ENCODE data around the gene ABLIM3. TPM values are rescaled to one million over a fixed set of nuclear protein-coding genes. Genes with fewer than 3 reads are reported as not detected.

The ABLIM3 gene
- total and polyA plus RNA-seq, 4 experiments from 2014 or later = not detected

DNA sequence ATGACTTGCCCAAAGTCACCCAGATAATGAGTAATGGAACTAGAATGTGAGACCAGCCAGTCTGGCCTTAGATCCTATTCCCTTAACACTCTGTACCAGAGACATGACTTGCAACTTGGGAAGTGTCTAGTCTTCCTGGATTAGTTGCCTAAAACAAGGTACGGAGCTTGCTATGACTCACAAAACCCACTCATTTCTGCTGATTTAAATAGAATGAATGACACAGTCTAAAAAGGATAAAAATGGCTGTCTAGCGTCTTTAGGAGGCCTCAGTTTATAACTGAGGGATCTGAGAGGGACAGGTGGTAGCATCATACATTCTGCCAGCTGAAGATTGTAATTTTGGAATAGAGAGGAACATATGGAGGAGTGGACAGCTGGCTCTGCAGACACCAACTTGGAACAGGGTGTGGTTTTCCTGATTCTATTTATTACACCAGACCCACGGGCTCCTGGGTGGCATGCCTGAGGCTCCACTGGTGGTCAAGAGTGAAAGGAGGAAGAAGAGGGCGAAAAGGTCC, 62.7 kb downstream of the ABLIM3 start:
- intact Hi-C loops (cut with micrococcal nuclease) = no loop called here
- Histone ChIP-seq H3K9me3 (ENCODE audit: control insufficient read depth in 1 of 2, low read length in 2 of 2) (no peaks in the 10 kb centered on the region), H3K4me3 (ENCODE audit: low read length in 2 of 2) (no peak overlapping the region), H3K4me1 (ENCODE audit: insufficient read depth, low read length) (no peaks in the 10 kb centered on the region), H3K27ac (ENCODE audit: low read depth, low read length) (no peak overlapping the region), H3K27me3 (ENCODE audit: insufficient read depth, low read length) (no peaks in the 10 kb centered on the region), H3K36me3 (ENCODE audit: insufficient read depth, low read length) (no peaks in the 10 kb centered on the region)
- CTCF ChIA-PET (ENCODE audit: partially characterized antibody) = interaction anchor here (1.8 kb wide), 1 partner anchor 36 kb away, joined by 4 read pairs; no protein-coding TSS in a partner anchor
- POLR2A ChIA-PET (ENCODE audit: partially characterized antibody) = no interaction called here
- Mint-ChIP-seq H3K36me3 (no peaks in the 10 kb centered on the region), H3K27ac (no peak overlapping the region), H3K4me3 (no peak overlapping the region), H3K9me3 (no peaks in the 10 kb centered on the region), H3K27me3 (no peaks in the 10 kb centered on the region), H3K4me1 (no peaks in the 10 kb centered on the region)
- DNase-seq = no peak

DNA sequence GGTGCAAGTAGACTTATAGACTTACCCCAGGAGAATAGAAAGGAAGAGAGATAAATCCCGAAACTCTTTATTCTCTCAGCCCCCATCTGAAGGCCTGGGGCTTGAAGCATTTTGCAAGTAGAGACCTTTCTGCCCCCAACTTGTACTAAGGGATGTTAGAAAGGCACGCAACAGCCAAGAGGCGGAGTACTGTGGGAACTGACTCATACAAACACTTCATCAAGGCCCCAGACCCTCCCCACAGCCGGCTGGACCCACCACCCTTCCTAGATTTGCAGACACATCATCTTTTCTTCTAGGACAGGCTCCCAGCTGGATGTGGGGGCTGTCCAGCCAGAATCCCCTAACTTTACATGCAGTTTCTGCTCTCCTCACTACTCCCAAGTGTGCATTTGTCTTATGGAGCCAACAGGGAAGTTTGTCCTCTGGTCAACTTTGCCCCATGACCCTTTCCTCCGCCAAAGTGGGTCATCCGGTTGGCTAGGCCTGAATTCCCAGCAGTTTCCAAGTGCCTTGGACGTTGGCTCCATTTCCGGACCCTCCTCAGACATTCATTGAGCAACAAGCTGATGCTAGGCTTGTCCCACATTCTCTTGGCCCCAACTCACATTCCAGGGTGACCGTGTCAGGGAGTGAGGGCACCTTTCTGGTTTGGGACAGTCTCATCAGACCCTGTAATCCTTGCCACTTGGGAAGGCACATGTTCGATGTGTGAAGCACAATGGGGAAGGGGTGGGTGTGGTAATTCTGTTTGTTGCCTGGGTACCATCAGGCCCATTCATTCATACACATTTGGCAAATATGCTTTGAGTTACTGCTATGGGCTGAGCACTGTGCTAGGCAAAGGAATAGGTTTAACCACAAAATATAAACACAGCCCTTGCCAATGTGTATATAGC, 64.6 kb downstream of the ABLIM3 start:
- Histone ChIP-seq H3K9me3 (ENCODE audit: control insufficient read depth in 1 of 2, low read length in 2 of 2) (no peaks in the 10 kb centered on the region), H3K4me3 (ENCODE audit: low read length in 2 of 2) (no peak overlapping the region), H3K4me1 (ENCODE audit: insufficient read depth, low read length) (no peaks in the 10 kb centered on the region), H3K27me3 (ENCODE audit: insufficient read depth, low read length) (no peaks in the 10 kb centered on the region), H3K27ac (ENCODE audit: low read depth, low read length) (no peak overlapping the region), H3K36me3 (ENCODE audit: insufficient read depth, low read length) (no peaks in the 10 kb centered on the region)
- POLR2A ChIA-PET (ENCODE audit: partially characterized antibody) = no interaction called here
- H3K27me3 Mint-ChIP-seq = no peaks in the 10 kb centered on the region
- H3K4me1 Mint-ChIP-seq = no peaks in the 10 kb centered on the region
- no peaks in the 10 kb centered on the region for H3K9me3 Mint-ChIP-seq
- no peaks in the 10 kb centered on the region for H3K36me3 Mint-ChIP-seq
- DNase-seq = no peak
- H3K4me3 Mint-ChIP-seq = no peak overlapping the region
- no peak overlapping the region for H3K27ac Mint-ChIP-seq
- intact Hi-C loops (cut with micrococcal nuclease) = no loop called here
- CTCF ChIA-PET (ENCODE audit: partially characterized antibody) = interaction anchor here (1.0 kb wide), 1 partner anchor 8 kb away, joined by 3 read pairs; no protein-coding TSS in a partner anchor

DNA sequence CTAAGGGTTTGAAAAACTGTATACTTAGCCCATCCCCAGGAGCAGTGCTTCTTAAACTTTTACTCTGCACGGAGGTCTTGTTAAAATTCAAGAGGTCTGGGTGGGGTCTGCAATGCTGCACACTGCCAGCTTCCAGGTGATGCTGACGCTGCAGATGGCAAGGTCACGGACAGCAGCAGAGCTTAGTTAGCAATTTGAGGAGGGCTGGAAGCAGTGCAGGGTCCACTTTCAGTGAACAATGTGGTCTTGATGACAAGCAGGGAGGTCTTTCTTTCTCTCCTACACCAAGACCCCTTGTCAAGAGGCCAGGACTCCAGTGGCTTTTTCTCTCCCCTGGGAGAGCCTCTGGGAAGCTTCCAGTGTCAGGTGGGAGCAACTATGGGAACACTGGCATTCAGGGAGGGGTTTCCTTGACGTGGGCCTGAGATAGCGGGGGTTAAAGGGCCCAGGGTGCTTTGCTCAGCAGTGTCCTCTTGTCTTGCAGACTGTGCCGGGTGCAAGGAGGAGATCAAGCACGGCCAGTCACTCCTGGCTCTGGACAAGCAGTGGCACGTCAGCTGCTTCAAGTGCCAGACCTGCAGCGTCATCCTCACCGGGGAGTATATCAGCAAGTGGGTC, 65.3 kb downstream of the ABLIM3 start:
- Mint-ChIP-seq H3K27me3 (no peaks in the 10 kb centered on the region), H3K4me3 (no peak overlapping the region), H3K9me3 (peaks cover 0 to 2% (median 0%) of the 10 kb centered on the region in 8 donors), H3K4me1 (peaks cover 0 to 5% (median 5%) of the 10 kb centered on the region in 4 donors), H3K27ac (no peak overlapping the region), H3K36me3 (no peaks in the 10 kb centered on the region)
- POLR2A ChIA-PET (ENCODE audit: partially characterized antibody) = no interaction called here
- H3K4me1 ChIP-seq (ENCODE audit: insufficient read depth, low read length) = no peaks in the 10 kb centered on the region
- H3K4me3 ChIP-seq (ENCODE audit: low read length in 2 of 2) = no peak overlapping the region
- no peaks in the 10 kb centered on the region for H3K9me3 ChIP-seq (ENCODE audit: control insufficient read depth in 1 of 2, low read length in 2 of 2)
- intact Hi-C loops (cut with micrococcal nuclease) = no loop called here
- CTCF ChIA-PET (ENCODE audit: partially characterized antibody) = no interaction called here
- no peaks in the 10 kb centered on the region for H3K27me3 ChIP-seq (ENCODE audit: insufficient read depth, low read length)
- H3K36me3 ChIP-seq (ENCODE audit: insufficient read depth, low read length) = no peaks in the 10 kb centered on the region
- DNase-seq = no peak
- H3K27ac ChIP-seq (ENCODE audit: low read depth, low read length) = no peak overlapping the region

DNA sequence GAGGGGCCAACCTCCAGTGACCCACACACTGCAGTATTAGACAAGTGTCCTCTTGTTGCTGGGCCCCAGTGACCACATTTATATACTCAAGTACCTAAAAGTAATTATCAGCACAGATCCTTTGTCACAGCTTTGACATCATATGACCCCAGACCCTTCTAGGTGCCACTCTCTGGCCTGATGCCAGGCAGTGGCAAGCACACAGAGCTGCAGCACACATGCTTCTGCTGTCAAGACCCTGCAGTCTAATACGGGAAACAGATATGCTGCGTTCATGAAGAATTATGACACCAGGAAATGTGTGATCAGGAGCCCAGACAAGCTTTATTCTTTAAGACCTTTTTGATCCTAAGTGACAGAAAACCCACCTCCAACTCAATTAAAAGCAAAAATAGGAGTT, 66.5 kb downstream of the ABLIM3 start:
- intact Hi-C loops (cut with micrococcal nuclease) = no loop called here
- CTCF ChIA-PET (ENCODE audit: partially characterized antibody) = no interaction called here
- no peaks in the 10 kb centered on the region for H3K9me3 ChIP-seq (ENCODE audit: control insufficient read depth in 1 of 2, low read length in 2 of 2)
- H3K27ac ChIP-seq (ENCODE audit: low read depth, low read length) = no peak overlapping the region
- Mint-ChIP-seq H3K4me1 (peaks cover 6 to 15% (median 11%) of the 10 kb centered on the region in 4 donors), H3K36me3 (no peaks in the 10 kb centered on the region), H3K27me3 (no peaks in the 10 kb centered on the region), H3K4me3 (no peak overlapping the region), H3K9me3 (peaks cover 0 to 4% (median 0%) of the 10 kb centered on the region in 8 donors), H3K27ac (no peak overlapping the region)
- no peaks in the 10 kb centered on the region for H3K36me3 ChIP-seq (ENCODE audit: insufficient read depth, low read length)
- no peaks in the 10 kb centered on the region for H3K4me1 ChIP-seq (ENCODE audit: insufficient read depth, low read length)
- H3K4me3 ChIP-seq (ENCODE audit: low read length in 2 of 2) = no peak overlapping the region
- POLR2A ChIA-PET (ENCODE audit: partially characterized antibody) = no interaction called here
- no peak for DNase-seq
- H3K27me3 ChIP-seq (ENCODE audit: insufficient read depth, low read length) = no peaks in the 10 kb centered on the region

DNA sequence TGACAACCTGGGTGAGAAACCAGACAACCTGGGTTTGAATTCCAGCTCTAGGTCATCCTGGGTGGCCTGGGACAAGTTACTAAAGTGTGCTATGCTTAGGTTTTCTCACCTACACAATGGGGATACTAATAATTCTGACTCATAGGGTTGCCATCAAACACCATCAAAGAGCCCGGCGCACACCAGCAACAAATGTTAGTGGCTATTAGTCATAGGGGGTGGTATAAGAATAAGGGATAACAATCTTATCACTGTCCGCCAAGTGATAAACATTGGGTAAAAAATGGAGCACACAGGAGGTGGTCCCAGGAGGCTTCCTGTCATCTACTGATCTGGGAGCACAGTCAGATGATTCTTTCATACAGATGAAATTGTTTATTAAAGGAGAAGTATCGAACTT, 68.9 kb downstream of the ABLIM3 start:
- Mint-ChIP-seq H3K27ac (peak overlapping the region in 1 of 7 donors; percentile 7), H3K4me3 (no peak overlapping the region), H3K27me3 (no peaks in the 10 kb centered on the region), H3K4me1 (peaks cover 6 to 15% (median 11%) of the 10 kb centered on the region in 4 donors), H3K9me3 (peaks cover 0 to 4% (median 0%) of the 10 kb centered on the region in 8 donors), H3K36me3 (no peaks in the 10 kb centered on the region)
- CTCF ChIA-PET (ENCODE audit: partially characterized antibody) = no interaction called here
- no peaks in the 10 kb centered on the region for H3K4me1 ChIP-seq (ENCODE audit: insufficient read depth, low read length)
- POLR2A ChIA-PET (ENCODE audit: partially characterized antibody) = no interaction called here
- H3K9me3 ChIP-seq (ENCODE audit: control insufficient read depth in 1 of 2, low read length in 2 of 2) = no peaks in the 10 kb centered on the region
- no peak overlapping the region for H3K4me3 ChIP-seq (ENCODE audit: low read length in 2 of 2)
- no peak overlapping the region for H3K27ac ChIP-seq (ENCODE audit: low read depth, low read length)
- DNase-seq = no peak
- H3K36me3 ChIP-seq (ENCODE audit: insufficient read depth, low read length) = no peaks in the 10 kb centered on the region
- intact Hi-C loops (cut with micrococcal nuclease) = no loop called here
- no peaks in the 10 kb centered on the region for H3K27me3 ChIP-seq (ENCODE audit: insufficient read depth, low read length)

DNA sequence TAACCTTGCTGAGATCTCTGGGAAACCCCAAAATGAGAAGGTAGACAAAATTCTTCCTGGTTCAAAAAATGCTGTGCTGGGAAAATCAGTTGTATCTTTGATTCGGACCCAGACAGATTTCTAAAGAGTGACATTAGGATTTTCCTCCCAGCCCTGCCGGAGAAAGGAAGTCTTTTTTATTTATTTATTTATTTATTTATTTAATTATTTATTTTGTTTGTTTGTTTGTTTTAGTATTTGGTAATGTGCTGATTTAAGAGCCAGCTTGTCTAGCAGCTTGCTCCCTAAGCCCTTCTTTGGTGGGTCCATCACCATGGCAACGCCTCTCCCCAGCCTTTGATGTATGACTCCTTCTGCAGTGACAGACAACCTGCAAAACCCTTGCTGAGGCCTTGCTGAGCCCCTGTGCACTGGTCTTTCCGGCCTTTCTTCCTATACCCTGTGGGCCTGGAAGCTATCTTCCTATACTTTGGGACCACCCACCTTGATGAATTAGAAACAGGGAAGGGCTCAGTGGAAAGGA, 69.7 kb downstream of the ABLIM3 start:
- no peak overlapping the region for H3K4me3 Mint-ChIP-seq
- H3K27me3 Mint-ChIP-seq = no peaks in the 10 kb centered on the region
- no peaks in the 10 kb centered on the region for H3K27me3 ChIP-seq (ENCODE audit: insufficient read depth, low read length)
- intact Hi-C loops (cut with micrococcal nuclease) = no loop called here
- peaks cover 0 to 4% (median 0%) of the 10 kb centered on the region in 8 donors for H3K9me3 Mint-ChIP-seq
- no peak overlapping the region for H3K27ac Mint-ChIP-seq
- DNase-seq = peak in 1 of 5 donors; percentile 8
- no peak overlapping the region for H3K4me3 ChIP-seq (ENCODE audit: low read length in 2 of 2)
- ChIA-PET CTCF (ENCODE audit: partially characterized antibody) (interaction anchor here (1.1 kb wide), 1 partner anchor 58 kb away, joined by 3 read pairs; no protein-coding TSS in a partner anchor), POLR2A (ENCODE audit: partially characterized antibody) (no interaction called here)
- H3K36me3 Mint-ChIP-seq = no peaks in the 10 kb centered on the region
- H3K4me1 Mint-ChIP-seq = peaks cover 6 to 15% (median 11%) of the 10 kb centered on the region in 4 donors
- H3K27ac ChIP-seq (ENCODE audit: low read depth, low read length) = no peak overlapping the region
- H3K9me3 ChIP-seq (ENCODE audit: control insufficient read depth in 1 of 2, low read length in 2 of 2) = no peaks in the 10 kb centered on the region
- no peaks in the 10 kb centered on the region for H3K36me3 ChIP-seq (ENCODE audit: insufficient read depth, low read length)
- H3K4me1 ChIP-seq (ENCODE audit: insufficient read depth, low read length) = no peaks in the 10 kb centered on the region

DNA sequence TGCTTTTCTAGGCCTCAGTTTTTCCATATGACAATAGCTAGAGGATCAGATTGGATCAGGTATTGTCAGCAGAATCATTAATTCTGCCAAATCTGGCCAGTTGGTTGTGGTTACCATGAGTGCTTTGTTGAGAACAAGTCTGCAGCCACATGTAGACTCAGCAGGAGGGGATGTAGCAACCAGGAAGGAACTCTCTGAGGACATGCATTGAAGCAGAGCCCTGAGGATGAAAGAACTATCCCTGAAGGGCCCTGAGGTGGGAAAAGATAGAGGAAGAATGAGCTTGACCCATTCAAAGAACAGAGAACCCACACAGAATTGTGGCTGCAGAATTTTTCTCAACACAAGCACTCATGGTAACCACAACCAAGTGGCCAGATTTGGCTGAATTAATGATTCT, 70.3 kb downstream of the ABLIM3 start:
- Histone ChIP-seq H3K4me3 (ENCODE audit: low read length in 2 of 2) (no peak overlapping the region), H3K4me1 (ENCODE audit: insufficient read depth, low read length) (no peaks in the 10 kb centered on the region), H3K27me3 (ENCODE audit: insufficient read depth, low read length) (no peaks in the 10 kb centered on the region), H3K36me3 (ENCODE audit: insufficient read depth, low read length) (no peaks in the 10 kb centered on the region), H3K9me3 (ENCODE audit: control insufficient read depth in 1 of 2, low read length in 2 of 2) (no peaks in the 10 kb centered on the region), H3K27ac (ENCODE audit: low read depth, low read length) (no peak overlapping the region)
- Mint-ChIP-seq H3K4me1 (peaks cover 6 to 15% (median 11%) of the 10 kb centered on the region in 4 donors), H3K27ac (peak overlapping the region in 1 of 7 donors; percentile 4), H3K27me3 (no peaks in the 10 kb centered on the region), H3K36me3 (no peaks in the 10 kb centered on the region), H3K4me3 (no peak overlapping the region), H3K9me3 (peaks cover 0 to 4% (median 0%) of the 10 kb centered on the region in 8 donors)
- DNase-seq = no peak
- CTCF ChIA-PET (ENCODE audit: partially characterized antibody) = interaction anchor here (1.1 to 1.6 kb wide), 2 partner anchors 53 to 58 kb away, joined by 3 to 8 read pairs; no protein-coding TSS in a partner anchor
- intact Hi-C loops (cut with micrococcal nuclease) = no loop called here
- POLR2A ChIA-PET (ENCODE audit: partially characterized antibody) = interaction anchor here (0.6 kb wide), 1 partner anchor 58 kb away, joined by 3 read pairs; no protein-coding TSS in a partner anchor

Measured in CD4-positive, alpha-beta memory T cell (primary cell).